BLaER1 treated with 17β-estradiol and CSF1 and Interleukin-3, amounts not matched to agents 10 nM and 100 nM (cell line): ENCODE results near the gene ENTPD7.

Experiments
- H3K27ac ChIP-seq, 11 experiments: shearing (Covaris generic); formaldehyde crosslinking; 2 replicates each; pipeline ENCODE4 v1.8.1; 2022
- H3K27me3 ChIP-seq, 11 experiments: shearing (Covaris generic); formaldehyde crosslinking; 2 replicates each; pipeline ENCODE4 v1.8.1; 2022
- H3K36me3 ChIP-seq, 11 experiments: shearing (Covaris generic); formaldehyde crosslinking; 2 replicates each; pipeline ENCODE4 v1.8.1; 2022
- H3K4me1 ChIP-seq, 10 experiments: shearing (Covaris generic); formaldehyde crosslinking; 2 replicates each; pipeline ENCODE4 v1.8.1; 2022
- H3K4me2 ChIP-seq, 11 experiments: shearing (Covaris generic); formaldehyde crosslinking; 2 replicates each; pipeline ENCODE4 v1.8.1; 2022
- H3K4me3 ChIP-seq, 10 experiments: shearing (Covaris generic); formaldehyde crosslinking; 2 replicates each; pipeline ENCODE4 v1.8.1; 2022
- H3K9ac ChIP-seq, 11 experiments: shearing (Covaris generic); formaldehyde crosslinking; 2 replicates each; pipeline ENCODE4 v1.8.1; 2022
- H3K9me3 ChIP-seq, 11 experiments: shearing (Covaris generic); formaldehyde crosslinking; replicated peaks in 1 of 11; 2 replicates each; pipeline ENCODE4 v1.8.1; 2022
- H4K20me1 ChIP-seq, 11 experiments: shearing (Covaris generic); formaldehyde crosslinking; 2 replicates each; pipeline ENCODE4 v1.8.1; 2022
- Cebpa-rat ChIP-seq, 11 experiments: shearing (Covaris generic); IDR thresholded peaks; 2 replicates each; pipeline ENCODE4 v1.8.1; 2022

ENTPD7 gene

DNA sequence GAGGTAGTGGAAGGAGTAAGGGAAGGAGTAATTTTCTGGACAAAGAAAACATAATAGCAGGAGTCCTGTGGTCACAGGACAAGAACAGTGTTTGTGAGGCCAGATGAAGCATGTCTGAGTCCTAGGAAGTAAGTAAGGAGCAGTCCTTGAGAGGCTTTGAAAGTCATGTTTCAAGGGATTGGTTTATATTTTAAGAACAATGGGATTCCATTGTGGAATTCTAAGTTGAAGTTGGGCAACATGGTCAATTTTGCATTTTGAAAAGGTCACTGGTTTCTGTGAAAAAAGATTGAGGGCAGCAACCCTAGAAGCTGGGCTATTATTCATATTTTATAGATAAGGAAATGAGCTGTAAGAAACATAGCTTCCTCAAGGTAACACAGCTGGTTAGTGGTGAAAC, 28.3 kb upstream of the ENTPD7 start:
- no peak overlapping the region for H3K4me2 ChIP-seq
- no peak for TF ChIP-seq Cebpa-rat (IDR thresholded peaks at IDR 0.05)
- no peak overlapping the region for H3K9ac ChIP-seq
- H3K36me3 ChIP-seq = no peaks in the 10 kb centered on the region
- H3K4me1 ChIP-seq = no peaks in the 10 kb centered on the region
- no peaks in the 10 kb centered on the region for H3K27me3 ChIP-seq
- no peaks in the 10 kb centered on the region for H3K9me3 ChIP-seq
- H3K27ac ChIP-seq = no peak overlapping the region
- no peaks in the 10 kb centered on the region for H4K20me1 ChIP-seq
- no peak overlapping the region for H3K4me3 ChIP-seq

DNA sequence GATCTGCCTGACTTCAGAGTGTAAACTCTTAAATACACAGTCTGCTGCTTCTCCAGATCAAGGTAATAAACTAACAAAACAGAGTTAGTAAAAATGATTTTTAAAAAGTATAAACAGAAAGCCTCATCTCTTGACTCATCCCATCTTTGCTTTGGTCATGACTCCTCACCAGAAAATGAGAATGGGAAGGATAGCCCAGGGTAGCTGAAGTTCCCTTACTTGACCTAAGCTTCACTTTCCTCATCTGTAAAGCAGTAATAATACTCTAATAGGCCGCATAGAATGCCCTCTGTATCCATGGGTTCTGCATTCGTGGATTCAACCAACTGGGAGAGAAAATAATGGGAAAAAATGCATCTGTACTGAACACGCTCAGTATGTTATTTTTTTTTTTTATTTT, 27.8 kb upstream of the ENTPD7 start:
- Histone ChIP-seq H3K4me2 (no peak overlapping the region), H3K27ac (no peak overlapping the region), H3K27me3 (no peaks in the 10 kb centered on the region), H4K20me1 (no peaks in the 10 kb centered on the region), H3K36me3 (no peaks in the 10 kb centered on the region), H3K4me1 (no peaks in the 10 kb centered on the region), H3K9ac (no peak overlapping the region), H3K4me3 (no peak overlapping the region), H3K9me3 (no peaks in the 10 kb centered on the region)
- no peak for TF ChIP-seq Cebpa-rat (IDR thresholded peaks at IDR 0.05)

GRCh38 chr10:99633832-99634231, 25.5 kb upstream of the ENTPD7 start:
- H3K27ac ChIP-seq = no peak overlapping the region
- no peaks in the 10 kb centered on the region for H3K4me1 ChIP-seq
- H4K20me1 ChIP-seq = no peaks in the 10 kb centered on the region
- TF ChIP-seq Cebpa-rat (IDR thresholded peaks at IDR 0.05) = no peak
- no peaks in the 10 kb centered on the region for H3K36me3 ChIP-seq
- H3K27me3 ChIP-seq = no peaks in the 10 kb centered on the region
- no peak overlapping the region for H3K4me3 ChIP-seq
- H3K9ac ChIP-seq = no peak overlapping the region
- no peak overlapping the region for H3K4me2 ChIP-seq
- no peaks in the 10 kb centered on the region for H3K9me3 ChIP-seq

DNA sequence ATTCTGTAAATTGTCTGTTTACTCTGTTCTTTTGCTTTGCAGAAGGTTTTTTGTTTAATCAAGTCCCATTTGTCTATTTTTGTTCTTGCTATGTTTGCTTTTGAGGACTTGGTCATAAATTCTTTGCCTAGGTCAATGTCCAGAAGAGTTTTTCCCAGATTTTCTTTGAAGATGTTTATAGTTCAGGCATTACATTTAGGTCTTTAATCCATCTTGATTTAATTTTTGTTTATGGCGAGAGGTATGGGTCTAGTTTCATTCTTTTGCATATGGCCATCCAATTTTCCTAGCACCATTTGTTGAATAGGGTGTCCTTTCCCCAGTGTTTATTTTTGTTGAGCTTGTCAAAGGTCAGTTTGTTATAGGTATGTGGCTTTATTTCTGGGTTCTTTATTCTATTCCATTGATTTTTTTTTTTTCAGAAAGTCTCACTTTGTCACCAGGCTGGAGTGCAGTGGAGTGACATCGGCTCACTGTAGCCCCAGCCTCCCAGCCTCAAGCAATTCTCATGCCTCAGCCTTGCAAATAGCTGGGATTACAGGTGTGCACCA, 11.6 kb upstream of the ENTPD7 start:
- no peak overlapping the region for H3K9ac ChIP-seq
- H4K20me1 ChIP-seq = no peaks in the 10 kb centered on the region
- no peak for TF ChIP-seq Cebpa-rat (IDR thresholded peaks at IDR 0.05)
- H3K4me1 ChIP-seq = peaks cover 0 to 9% (median 0%) of the 10 kb centered on the region in 10 experiments; a peak in 1 of 20 replicates
- H3K4me2 ChIP-seq = no peak overlapping the region
- H3K9me3 ChIP-seq = no peaks in the 10 kb centered on the region
- no peak overlapping the region for H3K27ac ChIP-seq
- no peaks in the 10 kb centered on the region for H3K27me3 ChIP-seq
- no peak overlapping the region for H3K4me3 ChIP-seq
- no peaks in the 10 kb centered on the region for H3K36me3 ChIP-seq

GRCh38 chr10:99648717-99649116, 10.6 kb upstream of the ENTPD7 start:
- H3K4me3 ChIP-seq = no peak overlapping the region
- no peak overlapping the region for H3K4me2 ChIP-seq
- peaks cover 0 to 9% (median 0%) of the 10 kb centered on the region in 10 experiments; a peak in 1 of 20 replicates for H3K4me1 ChIP-seq
- H3K27ac ChIP-seq = no peak overlapping the region
- no peaks in the 10 kb centered on the region for H4K20me1 ChIP-seq
- no peaks in the 10 kb centered on the region for H3K27me3 ChIP-seq
- H3K9me3 ChIP-seq = no peaks in the 10 kb centered on the region
- TF ChIP-seq Cebpa-rat (IDR thresholded peaks at IDR 0.05) = no peak
- no peaks in the 10 kb centered on the region for H3K36me3 ChIP-seq
- no peak overlapping the region for H3K9ac ChIP-seq

GRCh38 chr10:99652800-99653390, 6.4 kb upstream of the ENTPD7 start:
- no peak overlapping the region for H3K4me2 ChIP-seq
- no peak overlapping the region for H3K9ac ChIP-seq
- H3K4me1 ChIP-seq = peaks cover 0 to 9% (median 0%) of the 10 kb centered on the region in 10 experiments; a peak in 3 of 20 replicates
- H3K4me3 ChIP-seq = no peak overlapping the region
- no peaks in the 10 kb centered on the region for H4K20me1 ChIP-seq
- no peaks in the 10 kb centered on the region for H3K36me3 ChIP-seq
- H3K27ac ChIP-seq = no peak overlapping the region
- H3K9me3 ChIP-seq = no peaks in the 10 kb centered on the region
- no peaks in the 10 kb centered on the region for H3K27me3 ChIP-seq
- TF ChIP-seq Cebpa-rat (IDR thresholded peaks at IDR 0.05) = no peak

DNA sequence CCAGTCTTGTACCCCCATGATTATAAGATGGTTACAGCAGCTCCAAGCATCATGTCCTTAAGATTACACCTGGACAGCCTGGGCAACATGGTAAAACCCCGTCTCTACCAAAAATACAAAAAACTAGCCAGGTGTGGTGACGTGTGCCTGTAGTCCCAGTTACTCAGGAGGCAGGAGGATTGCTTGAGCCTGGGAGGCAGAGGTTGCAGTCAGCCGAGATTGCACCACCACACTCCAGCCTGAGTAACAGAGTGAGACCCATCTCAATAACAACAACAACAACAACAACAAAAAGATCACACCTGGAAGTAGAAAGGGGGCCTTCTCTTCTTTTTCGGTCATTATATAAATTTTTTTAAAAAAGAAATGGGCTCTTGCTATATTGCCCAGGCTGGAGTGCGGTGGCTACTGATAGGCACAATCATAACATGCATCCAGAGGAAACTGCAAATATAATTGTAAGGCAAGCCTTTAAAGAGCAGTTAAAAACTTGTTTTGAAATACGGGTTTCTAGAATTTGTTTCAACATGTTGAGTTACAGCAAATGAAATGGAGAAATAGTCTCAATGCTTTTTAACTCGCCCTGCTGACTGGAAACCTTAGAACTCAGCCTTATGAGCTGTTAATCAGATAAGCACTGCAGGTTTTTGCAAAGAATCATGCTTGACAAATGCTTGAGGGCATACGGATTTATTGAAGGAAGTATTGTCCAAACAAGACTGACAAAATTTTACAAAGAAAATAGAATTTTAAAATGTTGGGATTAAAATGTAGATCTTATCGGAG, 4.7 kb upstream of the ENTPD7 start:
- Histone ChIP-seq H4K20me1 (no peaks in the 10 kb centered on the region), H3K27ac (no peak overlapping the region), H3K27me3 (no peaks in the 10 kb centered on the region), H3K4me2 (no peak overlapping the region), H3K9ac (no peak overlapping the region), H3K4me3 (no peak overlapping the region), H3K4me1 (peaks cover 0 to 7% (median 0%) of the 10 kb centered on the region in 10 experiments; a peak in 3 of 20 replicates), H3K36me3 (no peaks in the 10 kb centered on the region), H3K9me3 (peaks cover 0 to 13% (median 10%) of the 10 kb centered on the region in 11 experiments; a peak in 15 of 22 replicates)
- no peak for TF ChIP-seq Cebpa-rat (IDR thresholded peaks at IDR 0.05)

DNA sequence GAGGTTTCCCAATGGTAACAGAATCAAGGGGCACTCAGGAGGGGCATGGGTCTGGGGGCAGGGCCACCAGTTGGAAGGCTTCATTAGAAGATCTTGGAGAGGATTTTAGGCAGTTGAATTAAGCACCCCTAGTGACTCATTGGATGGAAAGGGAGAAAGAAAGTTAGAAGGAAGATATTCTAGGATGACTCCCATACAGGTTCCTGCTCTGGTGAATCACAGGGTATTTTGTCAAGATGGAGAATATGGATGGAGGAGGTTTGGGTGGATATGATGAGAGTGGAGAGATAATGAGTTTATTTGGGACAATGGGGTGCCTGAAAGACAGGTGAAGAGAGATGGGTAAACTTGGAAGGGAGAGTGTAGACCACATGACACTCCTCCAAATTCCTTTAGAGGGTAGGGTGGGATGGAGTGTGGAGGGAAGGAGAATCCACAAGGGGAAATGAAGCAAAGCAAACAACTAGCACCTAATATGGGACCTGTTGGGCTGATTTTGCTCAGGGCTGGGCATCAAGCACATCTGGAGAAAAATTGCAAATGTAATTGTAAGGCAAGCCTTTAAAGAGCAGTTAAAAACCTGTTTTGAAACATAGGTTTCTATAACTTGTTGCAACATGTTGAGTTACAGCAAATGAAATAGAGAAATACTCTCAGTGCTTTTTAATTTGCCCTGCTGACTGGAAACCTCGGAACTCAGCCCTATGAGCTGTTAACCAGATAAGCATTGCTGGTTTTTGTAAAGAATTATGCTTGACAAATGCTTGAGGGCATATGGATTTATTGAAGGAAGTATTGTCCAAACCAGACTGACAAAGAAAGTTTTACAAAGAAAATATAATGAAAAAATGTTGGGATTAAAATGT, 2.9 kb upstream of the ENTPD7 start:
- Histone ChIP-seq H3K4me3 (no peak overlapping the region), H3K9me3 (peaks cover 0 to 16% (median 11%) of the 10 kb centered on the region in 11 experiments; a peak in 15 of 22 replicates), H3K27ac (no peak overlapping the region), H3K4me1 (peaks cover 0 to 7% (median 0%) of the 10 kb centered on the region in 10 experiments; a peak in 3 of 20 replicates), H3K36me3 (no peaks in the 10 kb centered on the region), H4K20me1 (no peaks in the 10 kb centered on the region), H3K4me2 (no peak overlapping the region), H3K27me3 (no peaks in the 10 kb centered on the region), H3K9ac (no peak overlapping the region)
- TF ChIP-seq Cebpa-rat (IDR thresholded peaks at IDR 0.05) = no peak

DNA sequence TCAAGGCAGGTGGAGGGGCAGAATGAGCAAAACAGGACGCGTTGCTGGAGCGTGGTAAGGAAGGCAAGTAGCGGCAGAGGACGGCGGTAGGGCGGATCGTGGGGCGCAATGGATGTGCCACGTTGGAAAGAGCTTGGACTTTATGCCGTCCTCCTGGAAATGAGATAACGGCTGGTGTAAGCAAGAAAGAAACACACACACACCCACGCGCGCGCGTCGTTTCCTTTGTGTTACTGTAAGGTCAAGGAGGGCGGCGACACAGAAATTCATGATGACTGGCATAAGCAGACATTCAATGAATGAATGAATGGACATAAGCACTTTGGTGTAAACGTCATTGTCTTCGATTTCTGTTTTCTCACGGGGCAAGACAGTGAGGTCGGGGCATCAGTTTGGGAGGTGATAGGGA, 683 bp upstream of the ENTPD7 start:
- H3K9ac ChIP-seq = no peak overlapping the region
- no peak overlapping the region for H3K4me3 ChIP-seq
- TF ChIP-seq Cebpa-rat (IDR thresholded peaks at IDR 0.05) = no peak

More for the DNA sequence above, 683 bp upstream of the ENTPD7 start:
- Histone ChIP-seq H3K36me3 (no peaks in the 10 kb centered on the region), H3K4me1 (peaks cover 0 to 7% (median 0%) of the 10 kb centered on the region in 10 experiments; a peak in 3 of 20 replicates), H3K9me3 (peaks cover 0 to 16% (median 11%) of the 10 kb centered on the region in 11 experiments; a peak in 15 of 22 replicates), H3K4me2 (no peak overlapping the region), H3K27me3 (no peaks in the 10 kb centered on the region), H4K20me1 (no peaks in the 10 kb centered on the region), H3K27ac (no peak overlapping the region)
